ENCODE measurements around the gene PHLDA3. TPM values are rescaled to one million over a fixed set of nuclear protein-coding genes. Genes with fewer than 3 reads are reported as not detected.
"Not testable (repeated sequence)": the region's sequence is repeated elsewhere in the genome, so short reads cannot be mapped to it uniquely, and the experiment has no call there.

PHLDA3 gene
- total and polyA plus RNA-seq, 7 donors: 3.2 to 135 (median 93.4) TPM

GRCh38 chr1:201478666-201479065 lies 9.7 kb upstream of the PHLDA3 start:
- WGBS, 2 donors: 92 to 96% methylated on average over 3 of the region's 3 CpGs
- H3K36me3 ChIP-seq; H3K4me3 ChIP-seq; H3K27me3 ChIP-seq; H3K9me3 ChIP-seq; intact Hi-C loops (cut with DNase I); DNase-seq: not testable (repeated sequence)
- Histone ChIP-seq H3K27ac (peak overlapping the region in 1 of 4 donors; percentile 98), H3K4me1 (peaks cover 0 to 32% (median 27%) of the 10 kb centered on the region in 4 donors)
- TF ChIP-seq POLR2AphosphoS5 (IDR thresholded peaks at IDR 0.05): peak in 1 of 4 donors; percentile 60

- TF ChIP-seq POLR2AphosphoS5 (IDR thresholded peaks at IDR 0.05) (no peak), POLR2A (IDR thresholded peaks at IDR 0.05) (no peak), CTCF (IDR thresholded peaks at IDR 0.05) (no peak), EP300 (IDR thresholded peaks at IDR 0.05) (no peak)
- intact Hi-C loops (cut with DNase I): no loop called here
- H3K4me1 ChIP-seq: peaks cover 0 to 23% (median 20%) of the 10 kb centered on the region in 4 donors
- DNase-seq: no peak
- 72% methylated on average over 6 of the region's 6 CpGs for WGBS, 2 donors
- H3K9me3 ChIP-seq: no peaks in the 10 kb centered on the region
- H3K4me3 ChIP-seq: no peak overlapping the region
- no peak overlapping the region for H3K27ac ChIP-seq
- no peaks in the 10 kb centered on the region for H3K36me3 ChIP-seq
- no peaks in the 10 kb centered on the region for H3K27me3 ChIP-seq
These were observed 7.8 kb upstream of the PHLDA3 start for GRCh38 chr1:201476670-201477344.

GRCh38 chr1:201475915-201476669 lies 7.1 kb upstream of the PHLDA3 start:
- intact Hi-C loops (cut with DNase I): no loop called here
- H3K27ac ChIP-seq: no peak overlapping the region

GRCh38 chr1:201475130-201475529 lies 6.1 kb upstream of the PHLDA3 start:
- Histone ChIP-seq H3K27ac (no peak overlapping the region), H3K36me3 (no peaks in the 10 kb centered on the region), H3K4me3 (no peak overlapping the region), H3K4me1 (peaks cover 0 to 12% (median 5%) of the 10 kb centered on the region in 4 donors), H3K27me3 (no peaks in the 10 kb centered on the region), H3K9me3 (no peaks in the 10 kb centered on the region)
- TF ChIP-seq CTCF (IDR thresholded peaks at IDR 0.05) (no peak), POLR2AphosphoS5 (IDR thresholded peaks at IDR 0.05) (no peak), EP300 (IDR thresholded peaks at IDR 0.05) (no peak), POLR2A (IDR thresholded peaks at IDR 0.05) (no peak)
- 33 to 65% methylated on average over 2 of the region's 2 CpGs for WGBS, 2 donors
- intact Hi-C loops (cut with DNase I): no loop called here
- DNase-seq: no peak

More at GRCh38 chr1:201475915-201476669, 7.1 kb upstream of the PHLDA3 start:
- Histone ChIP-seq H3K4me3 (no peak overlapping the region), H3K27me3 (no peaks in the 10 kb centered on the region), H3K4me1 (peaks cover 0 to 19% (median 13%) of the 10 kb centered on the region in 4 donors), H3K9me3 (no peaks in the 10 kb centered on the region), H3K36me3 (no peaks in the 10 kb centered on the region)
- TF ChIP-seq CTCF (IDR thresholded peaks at IDR 0.05): no peak
- no peak for TF ChIP-seq EP300 (IDR thresholded peaks at IDR 0.05)
- no peak for TF ChIP-seq POLR2AphosphoS5 (IDR thresholded peaks at IDR 0.05)
- no peak for TF ChIP-seq POLR2A (IDR thresholded peaks at IDR 0.05)
- no peak for DNase-seq
- 72 to 76% methylated on average over 8 of the region's 8 CpGs for WGBS, 2 donors

- 89 to 94% methylated on average over 2 of the region's 2 CpGs for WGBS, 2 donors
- H3K4me3 ChIP-seq: no peak overlapping the region
- intact Hi-C loops (cut with DNase I): no loop called here
- no peak for DNase-seq
- peaks cover 0 to 20% (median 11%) of the 10 kb centered on the region in 4 donors for H3K4me1 ChIP-seq
- H3K36me3 ChIP-seq: no peaks in the 10 kb centered on the region
- no peak overlapping the region for H3K27ac ChIP-seq
- no peak for TF ChIP-seq POLR2AphosphoS5 (IDR thresholded peaks at IDR 0.05)
- TF ChIP-seq CTCF (IDR thresholded peaks at IDR 0.05): no peak
- no peak for TF ChIP-seq EP300 (IDR thresholded peaks at IDR 0.05)
- TF ChIP-seq POLR2A (IDR thresholded peaks at IDR 0.05): no peak
- H3K27me3 ChIP-seq: no peaks in the 10 kb centered on the region
- no peaks in the 10 kb centered on the region for H3K9me3 ChIP-seq
These were observed 4.3 kb upstream of the PHLDA3 start for GRCh38 chr1:201473296-201473695.

- intact Hi-C loops (cut with DNase I); DNase-seq; H3K36me3 ChIP-seq; H3K27me3 ChIP-seq; H3K27ac ChIP-seq; H3K9me3 ChIP-seq; H3K4me3 ChIP-seq: not testable (repeated sequence)
- WGBS, 2 donors: 92 to 95% methylated on average over 8 of the region's 8 CpGs
- H3K4me1 ChIP-seq: peaks cover 0 to 20% (median 11%) of the 10 kb centered on the region in 4 donors
These were observed 3.3 kb upstream of the PHLDA3 start for GRCh38 chr1:201472321-201472720.

Measured in sigmoid colon (tissue), 7 donors.